H1 (cell line): ENCODE results near the gene DESI1. TPM values are rescaled to one million over a fixed set of nuclear protein-coding genes. Genes with fewer than 3 reads are reported as not detected.

Experiments
- ASH2L ChIP-seq: fragments of 200-600, 300-600 bp; sonication (generic); IDR thresholded peaks from one replicate; pipeline ENCODE4 v1.7.1; 2017; ENCODE audit warnings: low read length
- ATF2 ChIP-seq: IDR thresholded peaks from 2 replicates; pipeline ENCODE4 v1.6.1; 2012; ENCODE audit warnings: low read length, inconsistent platforms
- BRCA1 ChIP-seq: IDR thresholded peaks from 2 replicates; pipeline ENCODE4 v1.6.1; 2012; ENCODE audit warnings: low read depth, low read length, improper control_type of control experiment
- CEBPB ChIP-seq: IDR thresholded peaks from 2 replicates; pipeline ENCODE4 v1.6.1; 2012; ENCODE audit warnings: low read depth, low read length
- CHD1 ChIP-seq: IDR thresholded peaks from 2 replicates; pipeline ENCODE4 v1.6.1; 2012; ENCODE audit warnings: low read depth, low read length, improper control_type of control experiment
- CTBP2 ChIP-seq: IDR thresholded peaks from 2 replicates; pipeline ENCODE4 v1.7.0; 2011; ENCODE audit warnings: borderline replicate concordance, mild to moderate bottlenecking, moderate library complexity, mixed read lengths, low read length; ENCODE audit not compliant: insufficient read depth, insufficient read length
- EGR1 ChIP-seq: IDR thresholded peaks from 2 replicates; pipeline ENCODE4 v1.6.1; 2011; ENCODE audit warnings: low read depth, low read length, borderline replicate concordance
- EP300 ChIP-seq, 2 experiments: IDR thresholded peaks; 1 replicate in 1 of 2; 2 replicates in 1 of 2; pipeline ENCODE4 v1.6.1; 2011 to 2012; ENCODE audit warnings: low read depth in 2 of 2, low read length in 2 of 2, mild to moderate bottlenecking in 2 of 2, borderline replicate concordance in 1 of 2, inconsistent platforms in 1 of 2, moderate library complexity in 1 of 2
- GABPA ChIP-seq: IDR thresholded peaks from 2 replicates; pipeline ENCODE4 v1.6.1; 2011; ENCODE audit warnings: mild to moderate bottlenecking, low read length, moderate library complexity, borderline replicate concordance; ENCODE audit not compliant: insufficient read depth
- KDM4A ChIP-seq: IDR thresholded peaks from one replicate; pipeline ENCODE4 v1.7.1; 2012; ENCODE audit warnings: low read depth, mild to moderate bottlenecking, moderate library complexity, low read length, inconsistent platforms; ENCODE audit not compliant: severe bottlenecking
- PHF8 ChIP-seq: fragments of 200-600 bp; sonication (generic); conservative IDR thresholded peaks from 2 replicates; pipeline ENCODE4 v1.7.1; 2012; ENCODE audit warnings: low read depth, mild to moderate bottlenecking, inconsistent platforms, low read length, moderate library complexity
- RBBP5 ChIP-seq: IDR thresholded peaks from 2 replicates; pipeline ENCODE4 v1.7.1; 2012; ENCODE audit warnings: low read depth, mild to moderate bottlenecking, inconsistent platforms, low read length, moderate library complexity, borderline replicate concordance
- RFX5 ChIP-seq: IDR thresholded peaks from 2 replicates; pipeline ENCODE4 v1.6.1; 2011; ENCODE audit warnings: low read depth, low read length, improper control_type of control experiment, borderline replicate concordance
- RXRA ChIP-seq: IDR thresholded peaks from 2 replicates; pipeline ENCODE4 v1.6.1; 2011; ENCODE audit warnings: low read depth, mild to moderate bottlenecking, low read length, moderate library complexity; ENCODE audit not compliant: insufficient read depth
- SIX5 ChIP-seq: IDR thresholded peaks from 2 replicates; pipeline ENCODE4 v1.6.1; 2011; ENCODE audit warnings: mild to moderate bottlenecking, low read depth, low read length
- SP1 ChIP-seq: IDR thresholded peaks from 2 replicates; pipeline ENCODE4 v1.6.1; 2011; ENCODE audit warnings: low read depth, low read length
- SUZ12 ChIP-seq: fragments of 200-600 bp; sonication (generic); IDR thresholded peaks from 2 replicates; pipeline ENCODE4 v1.6.1; 2012; ENCODE audit warnings: mild to moderate bottlenecking, inconsistent platforms, low read length, moderate library complexity, mixed read lengths
- TAF7 ChIP-seq: optimal IDR thresholded peaks from 2 replicates; pipeline ENCODE3; 2011; ENCODE audit warnings: low read depth, mild to moderate bottlenecking, inconsistent platforms, low read length, moderate library complexity, borderline replicate concordance
- TEAD4 ChIP-seq: IDR thresholded peaks from 2 replicates; pipeline ENCODE4 v1.6.1; 2012; ENCODE audit warnings: low read depth, low read length, inconsistent platforms, mixed read lengths
- USF2 ChIP-seq: IDR thresholded peaks from 2 replicates; pipeline ENCODE4 v1.6.1; 2011; ENCODE audit warnings: low read length, improper control_type of control experiment
- YY1 ChIP-seq: IDR thresholded peaks from 2 replicates; pipeline ENCODE4 v1.6.1; 2011; ENCODE audit warnings: low read depth, mild to moderate bottlenecking, low read length
- polyA plus RNA-seq, 7 experiments: library from polyadenylated mRNA; depleted of rRNA in 3 of 7; stranded (reverse) in 5 of 7; unstranded in 2 of 7; fragments of >200 nt in 5 of 7; fragments of 200-250 nt in 2 of 7; gene quantifications; 1 replicate in 5 of 7; 2 replicates in 1 of 7; 4 replicates in 1 of 7; pipeline versions ENCODE4 v1.2.1 to v1.2.3, GENCODE V29; 2011 to 2013; ENCODE audit warnings: missing spikeins in 2 of 7, mixed read lengths in 2 of 7
- total RNA-seq: library from RNA; stranded (reverse); fragmentation: NEBNext Ultra II Directional; extraction: Animal tissue kit (Norgen Biotek cat#: 25700); gene quantifications from 2 replicates; pipeline ENCODE4 v1.2.1, GENCODE V29; 2021
- TF ChIP-seq, protein P1 (sequence below): IDR thresholded peaks from 2 replicates; pipeline ENCODE4 v1.6.1; 2011; ENCODE audit warnings: low read depth, mild to moderate bottlenecking, low read length; ENCODE audit not compliant: insufficient read depth

DESI1 gene
- total and polyA plus RNA-seq, 2 of the 8 experiments (the other 6 are each of a cell fraction or from before 2014, with no cell fraction given) = 27.6 to 34.3 TPM

DNA sequence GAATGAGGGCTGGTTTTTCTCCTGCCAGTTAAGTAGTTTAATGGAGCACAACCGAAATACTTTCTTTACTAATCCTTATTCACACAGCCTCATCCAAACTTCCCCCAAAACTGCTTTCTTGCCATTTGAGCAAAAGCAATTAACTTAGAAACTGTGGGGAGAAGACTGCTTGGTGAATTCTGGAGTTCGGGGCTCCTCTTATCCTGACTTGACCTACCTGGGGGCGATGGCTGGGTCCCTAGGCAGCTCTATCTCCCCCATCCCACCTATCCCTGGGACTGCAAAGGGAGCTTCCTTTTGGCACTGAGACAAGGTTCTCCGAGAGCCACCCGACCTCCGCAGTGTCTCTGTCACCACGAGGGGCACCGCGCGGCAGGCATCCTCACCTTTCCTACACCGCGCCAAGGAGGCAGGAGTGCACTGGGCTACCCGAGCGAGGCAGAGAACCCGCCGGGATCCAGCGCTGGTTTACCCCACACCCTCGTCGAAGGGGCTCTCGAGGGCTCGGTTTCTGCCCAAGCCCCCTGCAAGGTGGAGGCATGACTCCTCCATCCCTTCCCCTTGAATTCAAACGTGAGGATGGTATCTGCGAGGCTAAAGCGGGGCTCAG lies 759 bp downstream of the DESI1 start (continued):
- TF ChIP-seq RBBP5 (0 out of 2 replicates have a peak, but pooled peaks have one; percentile 13), PHF8 (no peak), TEAD4 (no peak), SUZ12 (no peak), YY1 (no peak), BRCA1 (no peak), GABPA (no peak), ASH2L (peak; percentile 75), RXRA (no peak), CHD1 (no peak), TAF7 (no peak), EP300 (IDR thresholded peaks at IDR 0.05; ENCODE audit: borderline replicate concordance in 1 of 2, low read depth in 2 of 2, low read length in 2 of 2) (no peak), CTBP2 (no peak), EGR1 (no peak), CEBPB (no peak), SIX5 (no peak), ATF2 (no peak), SP1 (no peak), KDM4A (no peak), RFX5 (no peak), USF2 (no peak)
- TF ChIP-seq, protein P1, sequence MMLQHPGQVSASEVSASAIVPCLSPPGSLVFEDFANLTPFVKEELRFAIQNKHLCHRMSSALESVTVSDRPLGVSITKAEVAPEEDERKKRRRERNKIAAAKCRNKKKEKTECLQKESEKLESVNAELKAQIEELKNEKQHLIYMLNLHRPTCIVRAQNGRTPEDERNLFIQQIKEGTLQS = no peak
